ENCODE data around the gene RBMS2.

- TF ChIP-seq POLR2A (IDR thresholded peaks at IDR 0.05; ENCODE audit: extremely low read depth, insufficient read length): peak; percentile 29
- TF ChIP-seq, protein P1, sequence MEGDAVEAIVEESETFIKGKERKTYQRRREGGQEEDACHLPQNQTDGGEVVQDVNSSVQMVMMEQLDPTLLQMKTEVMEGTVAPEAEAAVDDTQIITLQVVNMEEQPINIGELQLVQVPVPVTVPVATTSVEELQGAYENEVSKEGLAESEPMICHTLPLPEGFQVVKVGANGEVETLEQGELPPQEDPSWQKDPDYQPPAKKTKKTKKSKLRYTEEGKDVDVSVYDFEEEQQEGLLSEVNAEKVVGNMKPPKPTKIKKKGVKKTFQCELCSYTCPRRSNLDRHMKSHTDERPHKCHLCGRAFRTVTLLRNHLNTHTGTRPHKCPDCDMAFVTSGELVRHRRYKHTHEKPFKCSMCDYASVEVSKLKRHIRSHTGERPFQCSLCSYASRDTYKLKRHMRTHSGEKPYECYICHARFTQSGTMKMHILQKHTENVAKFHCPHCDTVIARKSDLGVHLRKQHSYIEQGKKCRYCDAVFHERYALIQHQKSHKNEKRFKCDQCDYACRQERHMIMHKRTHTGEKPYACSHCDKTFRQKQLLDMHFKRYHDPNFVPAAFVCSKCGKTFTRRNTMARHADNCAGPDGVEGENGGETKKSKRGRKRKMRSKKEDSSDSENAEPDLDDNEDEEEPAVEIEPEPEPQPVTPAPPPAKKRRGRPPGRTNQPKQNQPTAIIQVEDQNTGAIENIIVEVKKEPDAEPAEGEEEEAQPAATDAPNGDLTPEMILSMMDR (IDR thresholded peaks at IDR 0.05; ENCODE audit: low read depth, low read length): peak; percentile 20
Measured at GRCh38 chr12:56634837-56635791, 113.5 kb downstream of the RBMS2 start.
